ENCODE results near the gene LDHB.
"Not testable (repeated sequence)": the region's sequence is repeated elsewhere in the genome, so short reads cannot be mapped to it uniquely, and the experiment has no call there.

The LDHB gene

DNA sequence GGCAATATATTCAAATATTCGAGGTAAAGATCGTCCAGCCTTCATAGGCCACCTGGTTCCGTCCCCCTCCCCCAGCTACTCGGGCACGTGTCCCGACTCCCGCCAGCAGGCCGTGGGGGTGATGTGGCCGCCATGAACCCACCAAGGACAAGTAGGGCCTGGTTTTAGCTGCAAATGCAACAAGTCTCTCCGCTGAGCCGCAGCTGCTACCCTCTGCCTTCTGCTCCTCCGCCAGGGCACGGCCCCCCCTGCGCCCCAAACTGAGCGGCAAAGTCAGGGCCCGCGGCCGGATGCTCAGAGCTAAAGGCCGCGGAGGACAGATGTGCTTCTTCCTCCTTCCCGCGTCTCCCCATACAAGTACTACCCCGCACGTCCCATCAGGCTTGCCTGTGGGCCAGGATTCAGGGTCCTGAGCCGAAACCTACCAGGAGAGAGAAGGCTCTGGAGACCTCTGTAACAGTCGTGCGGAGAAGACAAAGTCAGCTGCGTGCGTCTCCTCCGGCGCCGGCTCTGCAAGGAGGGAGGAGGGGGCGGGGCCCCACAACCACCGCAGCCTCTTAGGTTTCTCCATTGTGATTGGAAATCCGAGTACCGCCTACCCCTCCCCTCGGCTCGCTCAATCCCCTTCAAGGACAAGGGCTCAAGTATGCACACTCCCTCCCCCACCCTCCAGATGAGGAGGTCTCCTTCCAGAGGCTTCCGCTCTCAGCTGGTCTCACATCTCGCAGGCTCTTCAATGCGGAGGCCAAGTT, at the start of gene LDHB:
Gene LDHB, minus strand, starts transcription at position 517 of the 752 bp plus-strand sequence. CDS start 3,171 bp downstream, outside the sequence.
- peak; percentile 96 for DNase-seq (ENCODE audit: low spot score)

- no peak for DNase-seq (ENCODE audit: low spot score)
Observed at GRCh38 chr12:21704847-21705246, 47.2 kb upstream of the LDHB start.

- DNase-seq (ENCODE audit: low spot score), result no peak
Observed at GRCh38 chr12:21699851-21700250, 42.2 kb upstream of the LDHB start.

DNA sequence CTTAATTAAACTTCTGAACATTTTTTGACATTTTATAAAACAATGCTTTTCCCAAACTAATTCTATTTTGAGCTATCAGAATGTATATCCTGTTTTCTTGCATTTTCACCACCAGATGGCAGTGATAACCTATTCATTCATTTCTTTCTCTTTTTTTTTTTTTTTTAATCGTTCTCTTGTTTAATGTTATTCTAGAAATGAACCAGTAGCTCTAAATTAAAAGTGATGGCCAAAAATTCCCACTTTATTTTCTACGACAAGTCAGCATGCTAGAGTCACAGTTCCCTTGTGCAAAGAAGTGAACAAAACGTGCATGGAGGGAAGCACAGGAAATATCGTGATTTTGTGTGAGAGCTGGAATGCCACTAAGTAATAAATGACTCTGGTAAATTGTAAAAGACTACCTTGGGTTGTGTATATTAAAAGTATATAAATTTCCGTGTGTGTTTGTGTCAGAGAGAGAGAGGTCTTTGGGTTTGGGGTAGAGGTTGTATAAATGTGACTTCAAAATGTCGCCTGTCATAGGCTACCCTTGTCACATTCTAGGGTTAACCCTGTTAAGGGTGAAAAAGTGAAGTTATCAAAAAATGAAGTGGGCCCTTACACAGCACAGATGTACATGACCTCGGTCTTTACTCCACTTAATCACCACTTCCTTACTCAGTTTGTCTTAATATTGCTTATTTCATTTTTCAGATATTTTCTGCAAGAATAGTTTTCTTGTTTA, 40.4 kb upstream of the LDHB start:
- DNase-seq (ENCODE audit: low spot score), result peak; percentile 31

DNA sequence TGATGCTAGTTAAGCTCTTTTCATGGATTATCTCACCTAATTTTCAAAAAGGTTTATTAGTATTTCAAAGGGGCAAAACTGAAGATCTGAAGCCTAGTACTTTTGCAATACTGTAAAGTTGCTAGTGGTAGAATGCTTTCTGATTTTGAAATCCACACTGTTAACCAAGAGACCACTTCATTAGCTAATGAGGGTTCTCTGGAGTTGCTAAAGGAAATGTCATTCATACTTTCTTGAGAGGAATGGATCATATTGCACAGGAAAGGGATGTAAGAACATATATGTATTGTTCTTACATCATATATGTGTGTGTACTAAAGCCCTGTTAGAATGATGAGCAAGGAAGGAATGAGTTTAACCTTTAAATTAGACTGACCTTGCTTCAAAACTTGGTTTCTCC, 39.0 kb upstream of the LDHB start:
- no peak for DNase-seq (ENCODE audit: low spot score)

DNA sequence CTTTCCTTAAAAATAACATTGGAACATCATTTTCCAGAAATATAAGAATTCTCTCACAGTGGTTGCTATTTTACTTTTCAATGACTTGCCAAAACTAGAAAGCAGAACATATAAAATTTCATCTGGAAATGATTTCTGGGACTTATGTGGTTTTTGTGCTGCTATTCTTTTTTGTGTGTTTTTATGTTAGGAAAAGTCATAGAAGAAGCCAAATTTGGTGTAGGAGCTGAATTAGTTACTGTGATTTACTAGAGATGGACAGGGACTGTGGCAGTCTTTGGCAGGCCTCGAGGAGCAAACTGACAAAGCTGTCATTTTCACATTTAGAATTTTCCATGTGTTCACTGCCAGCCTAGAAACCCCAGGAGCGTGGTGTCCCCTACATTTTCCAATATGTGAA, 38.3 kb upstream of the LDHB start:
- DNase-seq (ENCODE audit: low spot score), result no peak

GRCh38 chr12:21694660-21695059, 37.0 kb upstream of the LDHB start:
- no peak for DNase-seq (ENCODE audit: low spot score)

GRCh38 chr12:21691515-21691914, 33.9 kb upstream of the LDHB start:
- DNase-seq (ENCODE audit: low spot score), result no peak

- DNase-seq (ENCODE audit: low spot score), result no peak
Observed at GRCh38 chr12:21690704-21691368, 33.2 kb upstream of the LDHB start.

GRCh38 chr12:21683115-21683514, 25.5 kb upstream of the LDHB start:
- DNase-seq (ENCODE audit: low spot score), result no peak

DNA sequence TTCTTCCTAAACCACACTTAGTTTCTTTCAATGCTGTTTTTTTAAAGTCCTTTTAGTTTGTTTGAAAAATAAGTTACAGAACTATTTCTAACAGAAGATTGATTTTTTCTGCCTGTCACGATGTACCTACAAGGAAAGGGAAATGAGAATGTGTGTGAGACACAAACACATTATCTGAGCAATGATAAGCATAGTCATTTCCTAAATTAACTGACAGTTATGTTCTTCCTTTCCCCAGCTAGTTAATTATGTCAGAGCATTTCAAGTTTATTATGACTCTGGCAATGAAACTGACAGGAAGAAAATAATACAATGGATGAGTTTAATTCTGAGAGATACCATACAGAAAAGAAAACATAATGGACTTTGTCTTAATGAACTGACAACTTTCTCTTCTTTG, 21.3 kb upstream of the LDHB start:
- no peak for DNase-seq (ENCODE audit: low spot score)

- no peak for DNase-seq (ENCODE audit: low spot score)
Observed at GRCh38 chr12:21677622-21678277, 20.1 kb upstream of the LDHB start.

DNA sequence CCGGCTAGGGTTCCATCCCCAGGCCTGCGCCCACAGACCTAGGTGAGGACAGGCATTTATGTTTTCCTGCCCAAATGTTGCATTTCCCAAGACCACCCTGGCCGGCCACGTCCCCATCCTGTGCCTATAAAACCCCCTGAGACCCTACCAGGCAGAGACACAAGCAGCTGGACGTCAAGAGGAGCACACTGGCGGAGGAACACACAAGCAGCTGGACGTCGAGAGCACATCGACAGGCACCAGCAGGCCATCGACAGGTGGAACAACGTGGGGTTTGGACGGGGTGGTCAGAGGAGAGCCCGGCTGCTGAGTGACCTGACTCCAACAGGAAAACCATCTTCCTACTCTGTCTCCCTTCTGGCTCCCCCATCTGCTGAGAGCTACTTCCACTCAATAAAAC, 19.6 kb upstream of the LDHB start:
- DNase-seq (ENCODE audit: low spot score), result no peak

DNA sequence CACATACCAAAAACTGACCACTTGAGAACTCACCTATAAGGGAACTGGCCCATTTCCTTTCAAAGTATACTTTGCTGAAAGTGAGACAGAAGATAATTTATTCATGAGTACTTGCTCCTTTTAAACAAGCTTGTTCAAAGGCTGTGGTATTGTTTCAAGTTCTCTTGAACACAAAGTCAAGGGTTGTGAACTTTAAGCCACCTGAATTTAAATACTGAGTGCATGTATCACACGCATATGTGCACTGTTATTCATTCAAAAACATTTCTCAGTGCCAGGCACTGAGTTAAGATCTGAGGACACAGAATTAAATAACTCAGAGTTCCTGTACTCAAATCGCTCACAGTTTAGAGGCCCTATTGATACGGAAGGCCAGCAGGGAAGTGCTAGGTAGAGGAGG, 19.1 kb upstream of the LDHB start:
- no peak for DNase-seq (ENCODE audit: low spot score)

DNA sequence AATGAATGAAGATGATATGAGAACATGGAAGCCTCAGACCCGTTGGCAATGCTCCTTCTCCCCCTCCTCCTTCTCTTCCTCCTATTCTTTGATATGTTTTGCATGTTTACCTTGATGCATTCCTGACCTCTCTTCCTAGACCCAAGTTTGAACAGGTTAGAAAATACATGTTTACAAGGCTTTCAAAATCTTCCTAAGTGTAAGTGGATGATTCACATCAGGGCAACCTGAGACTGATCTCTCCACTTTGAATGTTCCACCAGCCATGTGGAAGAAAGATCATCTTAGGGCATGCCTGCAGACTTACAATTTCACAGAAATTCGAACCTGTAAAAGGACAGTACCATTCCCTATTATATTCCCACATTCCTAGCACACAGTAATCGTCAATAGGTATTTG, 18.0 kb upstream of the LDHB start:
- DNase-seq (ENCODE audit: low spot score), result no peak

DNA sequence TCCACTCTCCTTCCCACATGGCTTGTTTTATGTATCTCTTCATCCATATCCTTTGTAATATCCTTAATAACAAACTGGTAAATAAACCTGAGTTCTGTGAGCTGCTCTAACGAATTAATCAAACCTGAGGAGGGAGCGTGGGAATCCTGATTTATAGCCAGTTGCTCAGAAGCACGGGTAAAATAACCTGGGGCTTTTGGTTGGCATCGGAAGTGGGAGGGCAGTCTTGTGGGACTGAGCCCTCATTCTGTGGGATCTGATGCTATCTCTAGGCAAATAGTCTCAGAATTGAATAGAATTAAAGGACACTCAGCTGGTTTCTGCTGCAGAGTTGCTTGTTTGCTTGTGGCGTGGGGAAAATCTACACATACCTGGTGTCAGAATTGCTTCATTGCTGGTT, 17.5 kb upstream of the LDHB start:
- DNase-seq (ENCODE audit: low spot score), result no peak

DNA sequence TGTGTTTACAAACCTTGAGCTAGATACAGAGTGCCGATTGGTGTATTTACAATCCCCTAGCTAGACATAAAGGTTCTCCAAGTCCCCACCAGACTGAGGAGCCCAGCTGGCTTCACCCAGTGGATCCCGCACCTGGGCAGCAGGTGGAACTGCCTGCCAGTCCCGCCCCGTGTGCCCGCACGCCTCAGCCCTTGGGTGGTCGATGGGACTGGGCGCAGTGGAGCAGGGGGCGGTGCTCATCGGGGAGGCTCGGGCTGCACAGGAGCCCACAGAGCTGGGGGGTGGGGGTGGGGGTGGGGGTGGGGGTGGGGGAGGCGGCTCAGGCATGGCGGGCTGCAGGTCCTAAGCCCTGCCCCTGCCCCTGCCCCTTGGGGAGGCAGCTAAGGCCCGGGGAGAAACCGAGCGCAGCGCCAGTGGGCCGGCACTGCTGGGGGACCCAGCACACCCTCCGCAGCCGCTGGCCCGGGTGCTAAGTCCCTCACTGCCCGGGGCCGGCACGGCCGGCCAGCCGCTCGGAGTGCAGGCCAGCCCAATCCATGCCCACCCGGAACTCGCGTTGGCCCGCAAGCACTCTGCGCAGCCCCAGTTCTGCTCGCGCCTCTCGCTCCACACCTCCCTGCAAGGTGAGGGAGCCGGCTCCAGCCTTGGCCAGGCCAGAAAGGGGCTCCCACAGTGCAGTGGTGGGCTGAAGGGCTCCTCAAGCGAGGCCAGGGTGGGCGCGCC, 16.3 kb upstream of the LDHB start:
- DNase-seq (ENCODE audit: low spot score), result not testable (repeated sequence)

- no peak for DNase-seq (ENCODE audit: low spot score)
Observed at GRCh38 chr12:21672146-21672545, 14.5 kb upstream of the LDHB start.

GRCh38 chr12:21666722-21667121, 9.1 kb upstream of the LDHB start:
- DNase-seq (ENCODE audit: low spot score), result no peak

GRCh38 chr12:21665816-21666215, 8.2 kb upstream of the LDHB start:
- DNase-seq (ENCODE audit: low spot score), result no peak

DNA sequence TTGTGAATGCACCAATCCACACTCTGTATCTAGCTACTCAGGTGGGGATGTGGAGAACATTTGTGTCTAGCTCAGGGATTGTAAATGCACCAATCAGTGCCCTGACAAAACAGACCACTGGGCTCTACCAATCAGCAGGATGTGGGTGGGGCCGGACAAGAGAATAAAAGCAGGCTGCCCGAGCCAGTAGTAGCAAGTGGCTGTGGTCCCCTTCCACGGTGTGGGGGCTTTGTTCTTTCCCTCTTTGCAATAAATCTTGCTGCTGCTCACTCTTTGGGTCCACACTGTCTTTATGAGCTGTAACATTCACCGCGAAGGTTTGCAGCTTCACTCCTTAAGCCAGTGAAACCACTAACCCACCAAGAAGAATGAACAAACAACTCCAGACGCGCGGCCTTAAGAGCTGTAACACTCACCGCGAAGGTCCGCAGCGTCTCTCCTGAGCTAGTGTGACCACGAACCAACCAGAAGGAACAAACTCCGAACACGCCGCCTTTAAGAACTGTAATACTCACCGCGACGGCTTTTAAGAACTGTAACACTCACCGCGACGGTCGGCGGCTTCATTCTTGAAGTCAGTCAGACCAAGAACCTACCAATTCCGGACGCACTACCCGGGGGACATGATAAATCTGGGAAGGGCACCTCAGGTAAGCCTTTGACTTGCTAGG, 4.6 kb upstream of the LDHB start:
- no peak for DNase-seq (ENCODE audit: low spot score)

All from Ammon's horn (tissue), 1 donor.